GM23338 (cell line): ENCODE results near the gene PYGB.

Experiments
- CTCF ChIP-seq, 2 experiments: fragments of 200-600 bp in 1 of 2; sonication (generic) in 1 of 2; conservative IDR thresholded peaks; 2 replicates each; pipeline versions ENCODE4 v1.5.1 to v1.6.1; 2016 to 2017; ENCODE audit warnings: antibody characterized with exemption in 2 of 2, low read depth in 2 of 2, mild to moderate bottlenecking in 2 of 2, moderate library complexity in 1 of 2
- EZH2 ChIP-seq: fragments of 200-600 bp; sonication (generic); IDR thresholded peaks from one replicate; pipeline ENCODE4 v1.8.0; 2017; ENCODE audit warnings: antibody characterized with exemption, mild to moderate bottlenecking, low read depth; ENCODE audit not compliant: unreplicated experiment
- EZH2phosphoT487 ChIP-seq: fragments of 200-600 bp; sonication (generic); IDR thresholded peaks from one replicate; pipeline ENCODE4 v1.8.1; 2018; ENCODE audit warnings: antibody characterized with exemption; ENCODE audit not compliant: unreplicated experiment
- POLR2AphosphoS5 ChIP-seq: IDR thresholded peaks from 2 replicates; pipeline ENCODE4 v1.6.1; 2016; ENCODE audit warnings: antibody characterized with exemption, low read depth
- STAT1 ChIP-seq: IDR thresholded peaks from one replicate; pipeline ENCODE4 v1.6.1; 2016; ENCODE audit warnings: antibody characterized with exemption; ENCODE audit not compliant: unreplicated experiment
- ZNF114 ChIP-seq: fragments of 250-450 bp; sonication (Bioruptor Pico); IDR thresholded peaks from 2 replicates; pipeline ENCODE4 v1.5.0; 2020; ENCODE audit warnings: mild to moderate bottlenecking, moderate library complexity
- TF ChIP-seq, protein P1 (sequence below): IDR thresholded peaks from one replicate; pipeline ENCODE4 v1.6.1; 2018; ENCODE audit warnings: antibody characterized with exemption; ENCODE audit not compliant: unreplicated experiment
- TF ChIP-seq, protein P2 (sequence below): IDR thresholded peaks from 2 replicates; pipeline ENCODE4 v1.6.1; 2016; ENCODE audit warnings: antibody characterized with exemption

DNA sequence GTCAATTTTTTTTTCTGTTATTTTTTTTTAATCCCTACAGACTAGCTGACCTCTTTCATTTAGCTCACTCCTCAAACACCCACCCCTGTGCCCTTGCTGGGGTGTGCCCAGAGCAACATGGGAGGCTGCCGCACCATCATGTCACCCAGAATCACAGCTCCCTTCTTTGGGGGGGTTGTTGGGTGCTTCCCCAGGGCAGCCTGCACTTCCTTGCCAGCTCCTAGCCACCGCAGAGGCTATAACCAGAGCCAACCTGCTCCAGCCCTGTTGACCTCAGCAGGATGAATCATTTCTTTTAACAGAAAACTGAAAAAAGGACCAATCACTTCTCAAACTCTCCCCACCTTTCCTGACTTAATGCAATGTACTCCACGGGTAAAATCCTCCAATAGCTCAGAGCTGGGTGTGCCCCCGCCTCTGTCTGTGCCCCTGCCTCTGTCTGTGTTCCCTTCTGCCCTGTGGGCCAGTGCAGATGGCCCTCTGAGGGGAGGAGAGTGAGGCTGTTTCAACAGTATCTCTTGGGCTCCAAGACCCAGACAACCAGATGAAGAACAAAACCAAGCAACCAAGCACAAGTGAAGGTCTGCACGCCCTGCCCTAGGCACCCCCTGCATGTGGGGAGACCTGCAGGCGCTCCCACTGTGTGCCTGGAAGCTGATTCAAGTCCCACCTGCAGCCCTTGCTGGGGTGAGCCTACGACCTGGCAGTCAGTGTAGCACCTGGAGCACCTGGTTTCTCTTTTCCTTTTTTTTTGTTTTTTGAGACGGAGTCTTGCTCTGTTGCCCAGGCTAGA is 67.7 kb downstream of the PYGB start:
- TF ChIP-seq POLR2AphosphoS5, result no peak
- TF ChIP-seq EZH2phosphoT487, result no peak
- TF ChIP-seq, protein P1, sequence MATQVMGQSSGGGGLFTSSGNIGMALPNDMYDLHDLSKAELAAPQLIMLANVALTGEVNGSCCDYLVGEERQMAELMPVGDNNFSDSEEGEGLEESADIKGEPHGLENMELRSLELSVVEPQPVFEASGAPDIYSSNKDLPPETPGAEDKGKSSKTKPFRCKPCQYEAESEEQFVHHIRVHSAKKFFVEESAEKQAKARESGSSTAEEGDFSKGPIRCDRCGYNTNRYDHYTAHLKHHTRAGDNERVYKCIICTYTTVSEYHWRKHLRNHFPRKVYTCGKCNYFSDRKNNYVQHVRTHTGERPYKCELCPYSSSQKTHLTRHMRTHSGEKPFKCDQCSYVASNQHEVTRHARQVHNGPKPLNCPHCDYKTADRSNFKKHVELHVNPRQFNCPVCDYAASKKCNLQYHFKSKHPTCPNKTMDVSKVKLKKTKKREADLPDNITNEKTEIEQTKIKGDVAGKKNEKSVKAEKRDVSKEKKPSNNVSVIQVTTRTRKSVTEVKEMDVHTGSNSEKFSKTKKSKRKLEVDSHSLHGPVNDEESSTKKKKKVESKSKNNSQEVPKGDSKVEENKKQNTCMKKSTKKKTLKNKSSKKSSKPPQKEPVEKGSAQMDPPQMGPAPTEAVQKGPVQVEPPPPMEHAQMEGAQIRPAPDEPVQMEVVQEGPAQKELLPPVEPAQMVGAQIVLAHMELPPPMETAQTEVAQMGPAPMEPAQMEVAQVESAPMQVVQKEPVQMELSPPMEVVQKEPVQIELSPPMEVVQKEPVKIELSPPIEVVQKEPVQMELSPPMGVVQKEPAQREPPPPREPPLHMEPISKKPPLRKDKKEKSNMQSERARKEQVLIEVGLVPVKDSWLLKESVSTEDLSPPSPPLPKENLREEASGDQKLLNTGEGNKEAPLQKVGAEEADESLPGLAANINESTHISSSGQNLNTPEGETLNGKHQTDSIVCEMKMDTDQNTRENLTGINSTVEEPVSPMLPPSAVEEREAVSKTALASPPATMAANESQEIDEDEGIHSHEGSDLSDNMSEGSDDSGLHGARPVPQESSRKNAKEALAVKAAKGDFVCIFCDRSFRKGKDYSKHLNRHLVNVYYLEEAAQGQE, result no peak
- no peak for TF ChIP-seq CTCF (conservative IDR thresholded peaks at IDR 0.05; ENCODE audit: low read depth in 2 of 2)
- TF ChIP-seq EZH2, result no peak
- TF ChIP-seq, protein P2, sequence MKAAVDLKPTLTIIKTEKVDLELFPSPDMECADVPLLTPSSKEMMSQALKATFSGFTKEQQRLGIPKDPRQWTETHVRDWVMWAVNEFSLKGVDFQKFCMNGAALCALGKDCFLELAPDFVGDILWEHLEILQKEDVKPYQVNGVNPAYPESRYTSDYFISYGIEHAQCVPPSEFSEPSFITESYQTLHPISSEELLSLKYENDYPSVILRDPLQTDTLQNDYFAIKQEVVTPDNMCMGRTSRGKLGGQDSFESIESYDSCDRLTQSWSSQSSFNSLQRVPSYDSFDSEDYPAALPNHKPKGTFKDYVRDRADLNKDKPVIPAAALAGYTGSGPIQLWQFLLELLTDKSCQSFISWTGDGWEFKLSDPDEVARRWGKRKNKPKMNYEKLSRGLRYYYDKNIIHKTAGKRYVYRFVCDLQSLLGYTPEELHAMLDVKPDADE, result no peak
- TF ChIP-seq ZNF114 (CRISPR knock-in tag), result no peak
- TF ChIP-seq STAT1, result no peak
